Testis (tissue), 2 donors: ENCODE results near the gene POLR3H.

Experiments
- CTCF ChIP-seq, 3 experiments: fragments of 450-650 bp in 2 of 3; fragments of 200-600 bp in 1 of 3; sonication (generic) in 1 of 3; IDR thresholded peaks; one replicate each; pipeline ENCODE4 v1.5.1; 2016 to 2019; ENCODE audit warnings: antibody characterized with exemption in 3 of 3, mild to moderate bottlenecking in 2 of 3, moderate library complexity in 1 of 3
- POLR2A ChIP-seq: fragments of 450-650 bp; IDR thresholded peaks from one replicate; pipeline ENCODE4 v1.6.1; 2017; ENCODE audit warnings: antibody characterized with exemption, mild to moderate bottlenecking, moderate library complexity

DNA sequence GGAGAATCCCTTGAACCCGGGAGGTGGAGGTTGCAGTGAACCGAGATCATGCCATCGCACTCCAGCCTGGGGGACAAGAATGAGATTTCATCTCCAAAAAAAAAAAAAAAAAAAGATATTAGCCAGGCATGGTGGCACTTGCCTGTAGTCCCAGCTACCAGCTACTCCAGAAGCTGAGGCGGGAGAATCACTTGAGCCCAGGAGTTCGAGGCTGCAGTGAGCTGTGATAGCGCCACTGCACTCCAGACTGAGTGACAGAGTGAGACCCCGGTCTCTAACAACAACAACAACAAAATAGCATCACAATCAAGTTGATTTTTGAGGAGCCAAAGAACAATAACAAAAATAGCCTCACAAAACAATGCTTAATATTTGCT is 43.1 kb upstream of the POLR3H start:
- TF ChIP-seq CTCF (IDR thresholded peaks at IDR 0.05) (no peak), POLR2A (no peak)
